Memory B cell (primary cell): ENCODE results near the gene ACTRT3.

Experiments used
- ATAC-seq: fragments of 150-1000 bp; cut with Tn5 transposase; 2 replicates; pipeline ENCODE4 v1.10.0; 2021; ENCODE audit warnings: low read depth, mild to moderate bottlenecking, moderate library complexity
- DNase-seq, 2 donors: peaks; one replicate each; pipeline ENCODE4 v3.0.0; 2022; ENCODE audit warnings: low spot score in 2 of 2
- H3K27ac Mint-ChIP-seq: one replicate; pipeline ENCODE4 v1.8.0; 2022; ENCODE audit warnings: mild to moderate bottlenecking, moderate library complexity, mixed read lengths
- H3K27me3 Mint-ChIP-seq: one replicate; pipeline ENCODE4 v1.8.0; 2022; ENCODE audit warnings: mixed read lengths
- H3K36me3 Mint-ChIP-seq: one replicate; pipeline ENCODE4 v1.8.0; 2022; ENCODE audit warnings: mild to moderate bottlenecking, mixed read lengths
- H3K4me1 Mint-ChIP-seq: one replicate; pipeline ENCODE4 v1.8.0; 2022; ENCODE audit warnings: mixed read lengths
- H3K4me3 Mint-ChIP-seq: one replicate; pipeline ENCODE4 v1.8.0; 2022; ENCODE audit warnings: mild to moderate bottlenecking, moderate library complexity, mixed read lengths
- H3K9me3 Mint-ChIP-seq: one replicate; pipeline ENCODE4 v1.8.0; 2022; ENCODE audit warnings: mixed read lengths

The ACTRT3 gene

DNA sequence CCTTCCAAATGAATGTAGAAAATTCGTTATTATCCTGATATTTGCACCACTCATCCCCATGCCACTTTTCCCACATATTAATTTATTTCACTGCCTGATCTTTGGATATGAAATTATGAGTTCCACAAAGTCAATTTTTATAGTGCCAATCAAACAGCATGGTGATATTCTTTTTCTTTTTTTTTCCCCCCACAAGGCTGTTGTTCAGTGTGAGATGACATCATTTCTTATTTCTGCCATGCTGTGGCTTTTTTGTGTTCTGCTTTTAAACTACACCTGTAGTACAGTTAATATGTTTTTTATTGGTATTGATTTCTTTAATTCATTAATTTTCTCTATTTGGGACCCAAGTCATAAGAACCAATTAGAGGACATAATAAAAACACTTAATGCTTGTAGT, 18.4 kb upstream of the ACTRT3 start:
- Mint-ChIP-seq H3K36me3 (peaks cover 23% of the 10 kb centered on the region), H3K4me1 (no peaks in the 10 kb centered on the region), H3K27me3 (no peaks in the 10 kb centered on the region), H3K4me3 (no peak overlapping the region), H3K27ac (no peak overlapping the region), H3K9me3 (no peaks in the 10 kb centered on the region)
- DNase-seq (no peak), ATAC-seq (no peak)

- DNase-seq = no peak
- no peak overlapping the region for H3K4me3 Mint-ChIP-seq
- H3K9me3 Mint-ChIP-seq = no peaks in the 10 kb centered on the region
- no peak overlapping the region for H3K27ac Mint-ChIP-seq
- H3K36me3 Mint-ChIP-seq = peaks cover 24% of the 10 kb centered on the region
- H3K4me1 Mint-ChIP-seq = peaks cover 2% of the 10 kb centered on the region
- no peak for ATAC-seq
- no peaks in the 10 kb centered on the region for H3K27me3 Mint-ChIP-seq
These were observed 17.8 kb upstream of the ACTRT3 start for GRCh38 chr3:169787120-169787519.

- Mint-ChIP-seq H3K27ac (no peak overlapping the region), H3K36me3 (peaks cover 36% of the 10 kb centered on the region), H3K27me3 (no peaks in the 10 kb centered on the region), H3K4me3 (no peak overlapping the region), H3K9me3 (no peaks in the 10 kb centered on the region), H3K4me1 (peaks cover 24% of the 10 kb centered on the region)
- no peak for DNase-seq
- ATAC-seq = no peak
These were observed 12.0 kb upstream of the ACTRT3 start for GRCh38 chr3:169781209-169781855.

DNA sequence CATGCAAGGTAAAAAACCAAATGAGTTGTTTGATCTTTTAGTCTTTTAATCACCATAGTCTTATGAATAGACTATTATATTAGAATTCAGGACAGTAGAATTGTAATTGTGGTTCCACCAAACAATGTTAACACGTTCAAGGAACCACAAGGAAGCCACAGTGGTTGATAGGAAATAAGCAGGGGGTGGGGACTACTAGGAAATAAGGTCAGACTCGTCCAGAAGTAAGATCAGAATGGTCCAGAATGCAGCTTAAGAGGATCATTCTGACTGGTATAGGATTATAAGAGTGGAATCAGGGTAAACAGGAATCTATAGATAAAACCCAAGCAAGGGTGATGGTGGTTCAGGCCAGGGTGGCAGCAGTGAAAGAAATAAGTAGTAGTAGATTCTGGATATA, 11.4 kb upstream of the ACTRT3 start:
- ATAC-seq (no peak), DNase-seq (no peak)
- no peaks in the 10 kb centered on the region for H3K27me3 Mint-ChIP-seq
- peaks cover 29% of the 10 kb centered on the region for H3K4me1 Mint-ChIP-seq
- no peak overlapping the region for H3K4me3 Mint-ChIP-seq
- no peak overlapping the region for H3K27ac Mint-ChIP-seq
- no peaks in the 10 kb centered on the region for H3K9me3 Mint-ChIP-seq
- H3K36me3 Mint-ChIP-seq = peaks cover 30% of the 10 kb centered on the region

- DNase-seq (no peak), ATAC-seq (no peak)
- no peak overlapping the region for H3K27ac Mint-ChIP-seq
- H3K4me1 Mint-ChIP-seq = peaks cover 31% of the 10 kb centered on the region
- no peaks in the 10 kb centered on the region for H3K9me3 Mint-ChIP-seq
- peaks cover 28% of the 10 kb centered on the region for H3K36me3 Mint-ChIP-seq
- no peaks in the 10 kb centered on the region for H3K27me3 Mint-ChIP-seq
- no peak overlapping the region for H3K4me3 Mint-ChIP-seq
These were observed 8.5 kb upstream of the ACTRT3 start for GRCh38 chr3:169777822-169778221.

DNA sequence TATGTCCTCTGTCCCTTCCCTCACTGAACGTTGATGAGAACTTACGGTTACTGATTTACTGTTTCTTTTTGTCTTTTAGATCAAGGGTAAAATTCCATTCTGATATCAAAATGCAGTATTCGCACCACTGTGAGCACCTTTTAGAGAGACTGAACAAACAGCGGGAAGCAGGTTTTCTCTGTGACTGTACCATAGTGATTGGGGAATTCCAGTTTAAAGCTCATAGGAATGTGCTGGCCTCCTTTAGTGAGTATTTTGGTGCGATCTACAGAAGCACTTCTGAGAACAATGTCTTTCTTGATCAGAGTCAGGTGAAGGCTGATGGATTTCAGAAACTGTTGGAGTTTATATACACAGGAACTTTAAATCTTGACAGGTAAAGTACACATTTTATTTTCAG, 4.8 kb upstream of the ACTRT3 start:
- ATAC-seq = no peak
- DNase-seq = no peak
- H3K4me3 Mint-ChIP-seq = peak overlapping the region; percentile 99
- peaks cover 9% of the 10 kb centered on the region for H3K36me3 Mint-ChIP-seq
- no peaks in the 10 kb centered on the region for H3K9me3 Mint-ChIP-seq
- no peaks in the 10 kb centered on the region for H3K27me3 Mint-ChIP-seq
- peak overlapping the region; percentile 99 for H3K27ac Mint-ChIP-seq
- peaks cover 20% of the 10 kb centered on the region for H3K4me1 Mint-ChIP-seq

GRCh38 chr3:169772897-169773816, 3.8 kb upstream of the ACTRT3 start, which contains the start of gene MYNN:
TSS of gene MYNN (plus strand) at chr3:169773396. CDS start at chr3:169774296, 900 bp downstream.
- Mint-ChIP-seq H3K27me3 (no peaks in the 10 kb centered on the region), H3K27ac (peak within 1 kb of the TSS; percentile 99), H3K9me3 (no peaks in the 10 kb centered on the region), H3K4me3 (peak within 1 kb of the TSS; percentile 99), H3K36me3 (peaks cover 5% of the 10 kb centered on the region), H3K4me1 (peaks cover 17% of the 10 kb centered on the region)
- DNase-seq (peak; percentile 89 to 92), ATAC-seq (peak; percentile 80)

DNA sequence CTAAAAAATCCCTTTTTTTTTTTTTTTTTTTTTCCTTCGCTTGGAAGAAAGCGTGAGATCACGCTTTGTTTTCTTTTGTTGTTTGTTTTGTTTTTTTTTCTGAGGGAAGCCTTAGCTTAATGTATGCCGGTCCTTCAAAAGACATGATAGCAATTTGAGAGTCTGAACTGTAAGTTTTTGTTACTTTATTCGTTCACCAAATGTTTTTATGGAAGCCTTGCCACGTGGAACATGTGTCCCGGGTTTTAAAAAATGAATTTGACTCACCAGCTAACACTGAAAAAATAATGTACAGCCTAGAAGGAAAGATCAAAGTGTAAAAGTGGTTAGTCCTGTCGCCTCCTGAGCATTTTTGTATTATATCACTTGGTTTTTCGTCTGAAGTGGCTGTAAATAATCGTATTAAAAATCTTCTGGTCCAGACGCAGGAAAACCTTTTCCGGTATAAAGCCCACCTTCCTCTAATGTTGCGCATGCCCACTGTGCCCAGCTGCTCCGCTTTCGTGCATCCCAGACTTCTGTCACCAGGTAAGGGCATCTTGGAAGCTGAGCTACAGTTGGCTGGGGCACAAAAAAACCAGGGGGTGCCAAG, 3.0 kb upstream of the ACTRT3 start:
- DNase-seq = no peak

GRCh38 chr3:169771497-169772304, 2.3 kb upstream of the ACTRT3 start:
- Mint-ChIP-seq H3K27ac (peak overlapping the region; percentile 99), H3K4me3 (peak overlapping the region; percentile 99), H3K27me3 (no peaks in the 10 kb centered on the region), H3K36me3 (peaks cover 2% of the 10 kb centered on the region), H3K9me3 (no peaks in the 10 kb centered on the region), H3K4me1 (peaks cover 11% of the 10 kb centered on the region)
- DNase-seq = peak; percentile 65 to 88
- peak; percentile 15 for ATAC-seq

More for the DNA sequence above, 3.0 kb upstream of the ACTRT3 start:
- no peaks in the 10 kb centered on the region for H3K27me3 Mint-ChIP-seq
- peak overlapping the region; percentile 99 for H3K4me3 Mint-ChIP-seq
- peaks cover 4% of the 10 kb centered on the region for H3K36me3 Mint-ChIP-seq
- peak overlapping the region; percentile 99 for H3K27ac Mint-ChIP-seq
- peaks cover 17% of the 10 kb centered on the region for H3K4me1 Mint-ChIP-seq
- ATAC-seq = peak; percentile 18
- no peaks in the 10 kb centered on the region for H3K9me3 Mint-ChIP-seq

- H3K36me3 Mint-ChIP-seq = no peaks in the 10 kb centered on the region
- peaks cover 8% of the 10 kb centered on the region for H3K4me1 Mint-ChIP-seq
- no peaks in the 10 kb centered on the region for H3K27me3 Mint-ChIP-seq
- DNase-seq (peak in 1 of 2 donors; percentile 83), ATAC-seq (peak; percentile 79)
- peak within 1 kb of the TSS; percentile 96 for H3K4me3 Mint-ChIP-seq
- H3K9me3 Mint-ChIP-seq = peaks cover 5% of the 10 kb centered on the region
- H3K27ac Mint-ChIP-seq = peak within 1 kb of the TSS; percentile 96
These were observed 4.3 kb downstream of the ACTRT3 start, which contains the start of gene TERC for GRCh38 chr3:169764882-169765612. TSS of gene TERC (minus strand) at chr3:169765060.

DNA sequence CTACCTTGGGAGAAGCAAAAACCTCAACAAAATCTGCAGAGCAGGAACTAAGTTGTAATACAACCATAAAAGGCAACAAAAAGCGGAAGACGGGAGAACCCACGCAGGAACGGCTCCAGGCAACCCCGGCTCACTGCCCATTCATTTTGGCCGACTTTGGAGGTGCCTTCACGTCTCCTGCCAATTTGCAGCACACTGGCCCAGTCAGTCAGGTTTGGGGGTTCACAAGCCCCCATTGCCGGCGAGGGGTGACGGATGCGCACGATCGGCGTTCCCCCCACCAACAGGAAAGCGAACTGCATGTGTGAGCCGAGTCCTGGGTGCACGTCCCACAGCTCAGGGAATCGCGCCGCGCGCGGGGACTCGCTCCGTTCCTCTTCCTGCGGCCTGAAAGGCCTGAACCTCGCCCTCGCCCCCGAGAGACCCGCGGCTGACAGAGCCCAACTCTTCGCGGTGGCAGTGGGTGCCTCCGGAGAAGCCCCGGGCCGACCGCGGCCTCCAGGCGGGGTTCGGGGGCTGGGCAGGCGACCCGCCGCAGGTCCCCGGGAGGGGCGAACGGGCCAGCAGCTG, 5.0 kb downstream of the ACTRT3 start:
- ATAC-seq (peak; percentile 50), DNase-seq (peak; percentile 62 to 78)
- Mint-ChIP-seq H3K27me3 (no peaks in the 10 kb centered on the region), H3K27ac (peak overlapping the region; percentile 96), H3K36me3 (no peaks in the 10 kb centered on the region), H3K9me3 (peaks cover 5% of the 10 kb centered on the region), H3K4me1 (peaks cover 8% of the 10 kb centered on the region), H3K4me3 (peak overlapping the region; percentile 96)

DNA sequence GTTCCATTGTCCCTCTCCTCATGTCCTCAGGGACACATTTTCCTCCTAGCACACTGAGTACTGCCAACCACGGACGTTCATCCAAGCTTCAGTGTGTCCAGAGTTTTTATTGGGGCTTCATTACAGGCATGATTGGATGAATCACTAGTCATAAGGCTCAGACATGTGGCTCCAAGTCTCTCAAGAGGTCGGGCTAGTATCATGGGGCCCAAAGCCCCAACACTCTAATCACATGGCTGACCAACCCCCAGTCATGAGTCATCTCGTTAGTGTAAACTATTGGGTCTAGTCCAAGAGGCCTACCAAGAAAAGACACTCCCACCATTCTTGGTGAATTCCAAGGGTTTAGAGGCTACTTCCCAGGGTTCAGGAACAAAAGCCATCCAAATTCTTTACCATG, 8.9 kb downstream of the ACTRT3 start:
- Mint-ChIP-seq H3K4me3 (no peak overlapping the region), H3K9me3 (no peaks in the 10 kb centered on the region), H3K27me3 (peaks cover 5% of the 10 kb centered on the region), H3K27ac (no peak overlapping the region), H3K4me1 (peaks cover 10% of the 10 kb centered on the region), H3K36me3 (no peaks in the 10 kb centered on the region)
- DNase-seq (no peak), ATAC-seq (no peak)

DNA sequence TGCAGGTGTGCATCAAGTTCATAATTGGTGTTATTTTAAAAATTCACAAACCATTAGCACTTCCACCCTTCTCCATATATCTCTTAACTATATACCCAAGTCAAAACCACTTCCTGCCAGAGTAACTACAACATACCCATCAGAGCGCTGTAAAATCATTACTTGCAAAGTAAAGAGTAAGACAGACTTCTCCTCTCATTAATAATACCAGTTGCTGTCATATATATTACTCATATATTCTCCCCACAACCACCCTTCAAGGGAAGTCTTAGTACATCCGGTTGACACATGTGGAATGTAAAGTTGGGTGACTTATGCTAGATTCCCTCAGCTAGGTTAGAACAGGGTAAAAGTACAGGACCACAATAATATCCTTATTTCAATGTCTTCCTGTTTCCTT, 10.1 kb downstream of the ACTRT3 start:
- H3K4me3 Mint-ChIP-seq = no peak overlapping the region
- peaks cover 10% of the 10 kb centered on the region for H3K4me1 Mint-ChIP-seq
- peaks cover 10% of the 10 kb centered on the region for H3K27me3 Mint-ChIP-seq
- no peak overlapping the region for H3K27ac Mint-ChIP-seq
- DNase-seq (no peak), ATAC-seq (no peak)
- no peaks in the 10 kb centered on the region for H3K36me3 Mint-ChIP-seq
- H3K9me3 Mint-ChIP-seq = no peaks in the 10 kb centered on the region
